Mammary epithelial cell (primary cell): ENCODE measurements around the gene EPB42.
"Not testable (repeated sequence)": the region's sequence is repeated elsewhere in the genome, so short reads cannot be mapped to it uniquely, and the experiment has no call there.

ENCODE experiments used
- CTCF ChIP-seq, 2 donors: IDR thresholded peaks in 1 of 2; conservative IDR thresholded peaks in 1 of 2; 2 replicates each; pipeline ENCODE4 v1.5.1; 2011 to 2012; ENCODE audit warnings: inconsistent platforms in 2 of 2, low read length in 2 of 2, mild to moderate bottlenecking in 2 of 2, control low read depth in 1 of 2, low read depth in 1 of 2; ENCODE audit not compliant: insufficient read depth in 1 of 2; ENCODE audit errors: extremely low read depth in 1 of 2
- EZH2 ChIP-seq: IDR thresholded peaks from 2 replicates; pipeline ENCODE4 v1.6.1; 2012; ENCODE audit warnings: low read length, inconsistent platforms, borderline replicate concordance

- TF ChIP-seq EZH2; CTCF (conservative IDR thresholded peaks at IDR 0.05 in 1 of 2, IDR thresholded peaks at IDR 0.05 in 1 of 2; ENCODE audit: extremely low read depth in 1 of 2, insufficient read depth in 1 of 2, low read depth in 1 of 2, low read length in 2 of 2): not testable (repeated sequence)
These were observed 45.0 kb downstream of the EPB42 start for GRCh38 chr15:43175656-43176309.
